Right lobe of liver (tissue), 4 donors: ENCODE results near the gene FSTL3.

Source experiments
- POLR2A ChIP-seq: fragments of 450-650 bp; IDR thresholded peaks from one replicate; pipeline ENCODE4 v1.6.1; 2017; ENCODE audit warnings: antibody characterized with exemption, mild to moderate bottlenecking
- TF ChIP-seq, protein P1 (sequence below), 4 donors: fragments of 200-600 bp in 3 of 4; fragments of 450-650 bp in 1 of 4; IDR thresholded peaks; one replicate each; pipeline versions ENCODE4 v1.5.1 to v1.8.0; 2016 to 2022; ENCODE audit warnings: antibody characterized with exemption in 4 of 4, mild to moderate bottlenecking in 2 of 4
- donor health status: DM: no; HTN: no; CAD: no.
- donor health status: DM: no; HTN: no; CAD: no.
- donor health status: DM: no; HTN: yes; CAD: no.

GRCh38 chr19:660793-661426 lies 15.3 kb upstream of the FSTL3 start:
- TF ChIP-seq POLR2A, result peak; percentile 59
- TF ChIP-seq, protein P1, sequence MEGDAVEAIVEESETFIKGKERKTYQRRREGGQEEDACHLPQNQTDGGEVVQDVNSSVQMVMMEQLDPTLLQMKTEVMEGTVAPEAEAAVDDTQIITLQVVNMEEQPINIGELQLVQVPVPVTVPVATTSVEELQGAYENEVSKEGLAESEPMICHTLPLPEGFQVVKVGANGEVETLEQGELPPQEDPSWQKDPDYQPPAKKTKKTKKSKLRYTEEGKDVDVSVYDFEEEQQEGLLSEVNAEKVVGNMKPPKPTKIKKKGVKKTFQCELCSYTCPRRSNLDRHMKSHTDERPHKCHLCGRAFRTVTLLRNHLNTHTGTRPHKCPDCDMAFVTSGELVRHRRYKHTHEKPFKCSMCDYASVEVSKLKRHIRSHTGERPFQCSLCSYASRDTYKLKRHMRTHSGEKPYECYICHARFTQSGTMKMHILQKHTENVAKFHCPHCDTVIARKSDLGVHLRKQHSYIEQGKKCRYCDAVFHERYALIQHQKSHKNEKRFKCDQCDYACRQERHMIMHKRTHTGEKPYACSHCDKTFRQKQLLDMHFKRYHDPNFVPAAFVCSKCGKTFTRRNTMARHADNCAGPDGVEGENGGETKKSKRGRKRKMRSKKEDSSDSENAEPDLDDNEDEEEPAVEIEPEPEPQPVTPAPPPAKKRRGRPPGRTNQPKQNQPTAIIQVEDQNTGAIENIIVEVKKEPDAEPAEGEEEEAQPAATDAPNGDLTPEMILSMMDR (IDR thresholded peaks at IDR 0.05), result no peak
